GM04503 (cell line): Measurements from ENCODE around the gene NVL.
"Not testable (repeated sequence)": the region's sequence is repeated elsewhere in the genome, so short reads cannot be mapped to it uniquely, and the experiment has no call there.

ENCODE experiments used
- DNase-seq: peaks from one replicate; pipeline ENCODE4 v3.0.0-alpha.2; 2012; ENCODE audit warnings: low read depth

The NVL gene

GRCh38 chr1:224329842-224330753 is at the start of gene NVL:
TSS of gene NVL (minus strand) at chr1:224330172. CDS start at chr1:224330127, 45 bp downstream.
- DNase-seq = peak; percentile 47

DNA sequence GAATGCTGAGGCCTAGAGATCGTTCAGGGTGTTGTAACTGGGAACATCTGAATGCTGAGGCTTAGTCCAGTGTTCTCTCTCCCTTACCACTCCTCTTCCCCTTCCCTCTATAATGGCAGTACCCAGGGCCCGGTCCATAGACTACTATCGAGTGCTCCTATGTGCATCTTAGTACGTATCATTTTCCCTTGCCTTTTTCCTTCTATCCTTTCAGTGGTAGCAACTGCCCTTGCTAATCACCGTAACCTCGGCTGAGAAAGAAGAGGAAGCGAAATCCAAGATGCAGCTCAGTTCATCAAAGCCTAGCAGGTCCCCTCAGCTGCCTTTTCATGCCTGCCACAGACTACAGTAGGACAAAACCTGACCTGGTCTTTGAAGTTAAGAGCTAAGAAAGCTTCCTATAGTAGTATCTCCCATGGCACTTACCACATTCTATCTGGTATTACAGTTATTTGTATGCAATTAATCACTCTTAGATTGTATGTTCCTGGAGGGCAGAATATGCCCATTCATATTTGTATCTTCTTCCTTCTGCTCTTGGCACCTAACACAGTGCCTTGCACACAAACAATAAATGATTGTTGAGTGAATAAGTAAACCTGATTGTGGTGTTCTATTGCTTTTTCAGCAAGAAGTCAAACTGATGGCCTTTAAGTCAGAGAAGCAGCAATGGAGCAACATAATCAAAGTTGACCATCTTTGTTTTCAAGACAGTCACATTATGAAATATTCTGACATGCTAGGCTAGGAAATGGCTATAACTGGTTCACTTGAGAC is 49.1 kb upstream of the NVL start:
- no peak for DNase-seq

DNA sequence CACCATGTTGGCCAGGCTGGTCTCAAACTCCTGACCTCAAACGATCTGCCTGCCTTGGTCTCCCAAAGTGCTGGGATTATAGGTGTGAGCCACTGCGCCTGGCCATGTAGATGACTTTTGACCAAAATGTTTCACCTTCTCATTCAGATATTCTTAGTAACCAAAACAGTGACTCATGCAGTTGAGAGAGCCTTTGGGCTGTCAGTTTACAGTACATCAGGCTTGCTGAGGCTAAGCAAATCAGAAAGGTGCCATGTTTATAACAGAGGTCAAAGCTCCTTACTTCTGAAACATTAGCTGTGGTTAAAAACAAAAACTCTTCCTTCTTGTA is 47.7 kb upstream of the NVL start:
- DNase-seq = peak; percentile 10

DNA sequence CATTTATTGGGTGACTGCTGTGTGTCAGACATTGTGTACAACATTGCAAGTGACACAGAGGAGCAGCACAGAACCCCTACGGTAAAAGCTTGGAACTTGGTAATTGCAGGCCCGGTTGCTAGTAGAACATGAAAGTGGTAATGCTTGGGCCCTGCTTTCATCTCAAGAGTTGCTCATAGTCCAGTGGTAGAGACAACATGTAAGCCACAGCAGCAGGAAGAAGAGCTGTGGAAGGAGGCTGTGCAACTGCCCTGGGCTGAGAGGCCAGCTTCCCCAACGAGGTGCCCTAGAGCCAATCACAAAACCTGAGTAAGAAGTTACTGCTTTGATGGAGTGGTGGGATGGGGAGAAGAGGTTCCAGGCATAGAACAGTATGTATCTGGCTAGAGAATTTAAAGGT is 45.1 kb upstream of the NVL start:
- DNase-seq = no peak

GRCh38 chr1:224373008-224373590 is 43.1 kb upstream of the NVL start:
- no peak for DNase-seq

- DNase-seq = no peak
Measured at GRCh38 chr1:224368409-224368808, 38.4 kb upstream of the NVL start.

DNA sequence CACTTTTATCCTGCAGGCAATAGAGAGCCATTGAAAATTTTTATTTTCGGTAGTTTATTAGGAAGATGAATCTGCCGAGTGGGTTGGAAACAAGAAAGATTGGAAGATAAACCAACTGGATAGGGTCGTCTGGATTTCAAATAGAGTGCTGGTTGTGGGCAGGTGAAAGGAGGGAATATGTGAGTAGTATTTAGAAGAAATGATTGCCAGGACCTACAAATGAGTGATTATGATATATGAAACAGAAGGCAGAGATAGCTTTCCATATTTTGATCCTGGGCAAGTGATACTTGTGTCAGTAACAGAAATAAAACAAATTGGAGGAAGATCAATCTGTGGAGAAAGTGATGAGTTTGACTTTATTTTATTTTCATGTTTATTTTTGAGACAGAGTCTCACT is 29.2 kb upstream of the NVL start:
- no peak for DNase-seq

- no peak for DNase-seq
Measured at GRCh38 chr1:224358237-224358636, 28.3 kb upstream of the NVL start.

DNA sequence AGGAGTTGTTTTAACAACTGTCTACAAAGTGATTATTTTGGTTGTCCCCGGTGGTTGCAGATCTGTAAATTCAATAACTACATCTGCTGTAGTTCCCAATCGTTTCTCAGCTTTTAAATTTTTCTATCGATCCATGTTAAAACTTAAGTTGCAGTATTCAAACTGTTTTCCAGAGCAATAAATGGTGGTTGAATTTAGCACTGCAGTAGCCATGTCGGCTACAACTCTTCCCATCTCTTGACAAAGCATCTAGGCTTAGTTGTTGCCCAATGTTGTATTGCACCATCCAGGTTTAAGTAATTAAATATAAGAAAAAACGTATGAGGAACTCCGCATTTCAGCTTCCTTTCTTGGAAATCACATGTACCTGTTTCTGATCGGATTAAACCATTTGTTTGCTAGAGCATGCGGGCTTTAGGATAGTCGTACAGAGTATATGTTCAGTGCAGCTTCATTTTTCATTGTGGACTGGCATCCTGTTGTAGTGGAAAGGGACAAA is 27.7 kb upstream of the NVL start:
- DNase-seq = no peak

- peak; percentile 81 for DNase-seq
Measured at GRCh38 chr1:224356685-224357625, 27.0 kb upstream of the NVL start, which contains the start of gene CNIH4. TSS of gene CNIH4 (plus strand) at chr1:224356879. CDS start at chr1:224356925, 46 bp downstream.

DNA sequence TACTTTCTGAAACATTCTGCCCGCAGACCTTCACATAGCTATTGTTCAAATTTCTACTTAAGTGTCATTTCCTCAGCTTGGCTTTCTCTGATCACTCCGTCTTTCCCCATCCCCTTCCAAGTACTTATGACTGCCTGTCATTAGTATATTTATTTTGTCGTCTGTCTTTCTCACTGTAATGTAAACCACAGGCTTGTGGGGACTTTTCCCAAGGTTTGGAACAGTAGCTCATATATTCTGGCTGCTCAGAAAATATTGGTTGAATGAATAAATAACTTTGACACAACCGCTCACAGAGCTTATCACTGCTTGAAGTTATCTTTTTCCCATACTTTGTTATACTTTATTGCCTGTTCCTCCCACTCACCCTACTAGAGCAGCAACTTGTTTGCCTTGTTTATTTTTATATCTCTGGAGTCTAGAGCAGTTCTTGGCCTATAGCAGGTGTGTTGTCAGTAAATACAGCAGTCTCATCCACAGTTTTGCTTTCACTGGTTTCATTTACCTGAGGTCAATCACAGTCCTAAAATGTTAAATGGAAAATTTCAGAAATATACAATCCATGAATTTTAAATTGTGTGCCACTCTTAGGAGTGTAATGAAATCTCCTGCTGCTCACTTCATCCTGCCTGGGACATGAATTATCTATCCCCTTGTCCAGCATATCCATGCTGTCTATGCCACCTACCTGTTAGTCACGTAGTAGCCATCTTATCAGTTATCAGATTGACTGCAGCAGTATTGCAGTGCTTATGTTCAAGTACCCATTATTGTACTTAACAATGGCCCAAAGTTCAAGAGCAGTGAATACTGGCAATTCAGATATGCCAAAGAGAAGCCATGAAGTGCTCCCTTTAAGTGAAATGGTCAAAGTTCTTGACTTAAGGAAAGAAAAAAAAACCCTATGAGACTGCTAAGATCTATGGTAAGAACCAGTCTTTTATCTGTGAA is 24.3 kb upstream of the NVL start:
- DNase-seq = no peak

DNA sequence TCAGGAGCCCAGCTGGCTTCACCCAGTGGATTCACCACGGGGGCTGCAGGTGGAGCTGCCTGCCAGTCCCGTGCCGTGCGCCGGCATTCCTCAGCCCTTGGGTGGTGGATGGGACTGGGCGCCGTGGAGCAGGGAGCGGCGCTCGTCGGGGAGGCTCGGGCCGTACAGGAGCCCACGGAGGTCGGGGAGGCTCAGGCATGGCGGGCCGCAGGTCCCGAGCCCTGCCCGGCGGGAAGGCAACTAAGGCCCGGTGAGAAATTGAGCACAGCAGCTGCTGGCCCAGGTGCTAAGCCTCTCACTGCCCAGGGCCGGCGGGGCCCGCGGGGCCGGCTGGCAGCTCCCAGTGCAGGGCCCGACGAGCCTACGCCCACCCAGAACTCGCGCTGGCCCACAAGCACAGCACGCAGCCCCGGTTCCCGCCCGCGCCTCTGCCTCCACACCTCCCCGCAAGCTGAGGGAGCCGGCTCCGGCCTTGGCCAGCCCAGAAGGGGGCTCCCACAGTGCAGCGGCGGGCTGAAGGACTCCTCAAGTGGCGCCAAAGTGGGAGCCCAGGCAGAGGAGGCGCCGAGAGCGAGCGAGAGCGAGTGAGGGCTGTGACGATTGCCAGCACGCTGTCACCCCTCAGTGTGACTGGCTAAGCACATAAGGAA is 22.6 kb upstream of the NVL start:
- DNase-seq = not testable (repeated sequence)

GRCh38 chr1:224349716-224350115 is 19.7 kb upstream of the NVL start:
- DNase-seq = not testable (repeated sequence)

DNA sequence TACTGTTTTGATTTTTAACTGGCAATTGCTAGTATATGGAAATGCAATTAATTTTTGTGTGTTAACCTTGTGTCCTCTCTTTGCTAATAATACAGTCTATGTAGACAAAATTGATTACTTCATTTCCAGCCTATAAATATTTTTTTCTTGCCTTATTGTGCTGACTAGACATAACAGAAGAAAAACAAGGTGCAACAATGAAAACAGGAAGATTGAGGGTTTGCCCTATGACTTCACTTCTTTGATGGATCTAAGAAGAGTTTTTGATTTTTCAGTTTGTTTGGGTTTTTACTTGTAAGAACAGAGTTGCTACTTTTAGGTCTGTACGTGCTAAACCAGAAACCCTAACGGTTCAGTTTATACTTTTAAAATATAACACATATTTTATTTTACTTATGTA is 18.2 kb upstream of the NVL start:
- no peak for DNase-seq

DNA sequence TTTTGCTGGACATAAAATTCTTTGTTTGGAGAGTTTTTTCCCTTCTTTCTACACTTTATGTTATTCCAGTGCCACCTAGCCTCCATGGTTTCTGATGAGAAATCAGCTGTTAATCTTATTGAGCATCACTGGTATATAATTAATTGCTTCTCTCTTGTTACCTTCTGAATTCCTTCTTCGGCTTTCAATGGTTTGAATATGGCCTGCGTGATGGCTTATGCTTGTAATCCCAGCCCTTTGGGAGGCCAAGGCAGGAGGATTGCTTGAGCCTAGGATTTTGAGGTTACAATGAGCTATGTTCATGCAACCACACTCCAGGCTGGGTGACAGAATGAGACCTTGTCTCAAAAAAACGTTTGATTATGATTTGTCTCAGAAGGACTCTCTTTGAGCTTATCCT is 13.7 kb upstream of the NVL start:
- DNase-seq = no peak

DNA sequence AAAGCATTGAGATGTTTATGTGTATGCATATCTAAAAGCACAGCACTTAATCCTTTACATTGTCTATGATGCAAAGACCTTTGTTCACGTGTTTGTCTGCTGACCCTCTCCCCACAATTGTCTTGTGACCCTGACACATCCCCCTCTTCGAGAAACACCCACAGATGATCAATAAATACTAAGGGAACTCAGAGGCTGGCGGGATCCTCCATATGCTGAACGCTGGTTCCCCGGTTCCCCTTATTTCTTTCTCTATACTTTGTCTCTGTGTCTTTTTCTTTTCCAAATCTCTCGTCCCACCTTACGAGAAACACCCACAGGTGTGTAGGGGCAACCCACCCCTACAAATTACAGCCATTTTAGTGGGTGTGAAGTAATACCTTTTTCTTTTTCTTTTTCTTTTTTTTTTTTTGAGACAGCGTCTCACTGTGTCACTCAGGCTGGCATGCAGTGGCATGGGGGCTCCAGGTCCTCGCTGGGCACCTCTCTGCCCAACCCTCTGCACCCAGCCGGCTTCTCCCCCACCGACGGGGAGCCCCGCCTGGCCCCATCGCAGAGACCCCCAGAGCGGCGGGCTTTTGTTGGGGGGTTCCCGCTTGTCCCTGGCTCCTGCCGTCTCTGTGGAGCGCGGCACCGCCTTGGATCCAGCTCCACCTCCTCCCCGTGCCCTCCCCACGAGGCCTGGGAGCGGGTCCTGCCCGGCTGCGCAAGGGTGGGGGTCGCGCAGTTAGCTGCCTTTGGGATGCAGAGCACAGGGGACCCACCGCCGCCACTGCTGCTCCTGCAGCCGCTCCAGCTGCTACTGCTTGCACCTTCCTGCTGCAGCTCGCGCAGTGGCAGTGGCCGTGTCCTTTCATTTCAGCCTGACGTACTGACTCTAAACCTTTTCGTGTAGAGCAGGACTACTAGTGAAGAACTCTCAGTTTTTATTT is 10.7 kb upstream of the NVL start:
- not testable (repeated sequence) for DNase-seq

DNA sequence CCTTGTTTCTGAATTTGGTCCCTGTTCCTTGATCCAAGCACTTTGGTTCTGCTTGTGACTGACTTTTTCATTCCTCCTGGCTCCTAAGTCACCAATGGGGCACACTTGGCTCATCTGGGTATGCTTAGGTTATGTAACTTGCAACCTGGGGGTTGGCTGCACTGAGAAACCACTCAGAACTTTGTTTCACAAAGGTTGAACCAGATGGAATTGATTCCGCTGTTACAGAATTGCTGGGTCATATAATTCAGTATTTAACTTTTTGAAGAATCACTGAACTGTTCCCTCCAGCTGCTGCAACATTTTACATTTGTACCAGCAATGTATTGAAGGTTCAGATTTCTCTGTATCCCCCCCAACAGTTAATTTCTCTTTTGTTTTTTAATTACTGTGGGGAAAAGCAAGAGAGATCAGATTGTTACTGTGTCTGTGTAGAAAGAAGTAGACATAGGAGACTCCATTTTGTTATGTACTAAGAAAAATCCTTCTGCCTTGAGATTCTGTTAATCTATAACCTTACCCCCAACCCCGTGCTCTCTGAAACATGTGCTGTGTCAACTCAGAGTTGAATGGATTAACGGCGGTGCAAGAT is 9.6 kb upstream of the NVL start:
- DNase-seq = no peak

- DNase-seq = no peak
Measured at GRCh38 chr1:224338150-224338838, 8.3 kb upstream of the NVL start.
